Cardiac muscle cell (in vitro differentiated cells and primary cell): Measurements from ENCODE around the gene CORO7. TPM values are rescaled to one million over a fixed set of nuclear protein-coding genes. Genes with fewer than 3 reads are reported as not detected.
"Not testable (repeated sequence)": the region's sequence is repeated elsewhere in the genome, so short reads cannot be mapped to it uniquely, and the experiment has no call there.

Experiments
- DNase-seq, 2 donors: peaks; one replicate each; pipeline versions ENCODE4 v3.0.0 to v3.0.0-alpha.2; 2010 to 2017; ENCODE audit warnings: low read depth in 1 of 2, low spot score in 1 of 2
- H3K27ac ChIP-seq: fragments of 200-600 bp; sonication (generic); 2 replicates; pipeline ENCODE4 v1.5.1; 2016
- H3K27me3 ChIP-seq: fragments of 200-600 bp; sonication (generic); 2 replicates; pipeline ENCODE4 v1.6.0; 2016; ENCODE audit warnings: control low read depth
- H3K36me3 ChIP-seq: fragments of 200-600 bp; sonication (generic); 2 replicates; pipeline ENCODE4 v1.5.1; 2016; ENCODE audit warnings: control low read depth
- H3K4me1 ChIP-seq: fragments of 200-600 bp; sonication (generic); 2 replicates; pipeline ENCODE4 v1.8.1; 2017; ENCODE audit warnings: low read depth, mild to moderate bottlenecking, mixed run types
- H3K4me3 ChIP-seq: fragments of 200-600 bp; sonication (generic); 2 replicates; pipeline ENCODE4 v1.5.1; 2016; ENCODE audit warnings: mild to moderate bottlenecking
- H3K9me3 ChIP-seq: fragments of 200-600 bp; sonication (generic); 2 replicates; pipeline ENCODE4 v1.5.1; 2017; ENCODE audit warnings: low read depth, mild to moderate bottlenecking, control low read depth
- polyA plus RNA-seq: library from polyadenylated mRNA; unstranded; fragments of >200 nt; fragmentation: Nextera tagmentation; extraction: Ambion mirVana; gene quantifications from 2 replicates; pipeline ENCODE4 v1.2.1, GENCODE V29; 2016
- total RNA-seq: library from RNA; depleted of rRNA; stranded (reverse); fragments of >200 nt; gene quantifications from 2 replicates; pipeline ENCODE4 v1.2.3, GENCODE V29; 2016
- TF ChIP-seq, protein P1 (sequence below): IDR thresholded peaks from 2 replicates; pipeline ENCODE4 v1.5.1; 2012; ENCODE audit warnings: low read depth, mild to moderate bottlenecking, low read length

CORO7 gene
- total and polyA plus RNA-seq, 2 experiments from 2014 or later, result 62.1 to 66.5 TPM

DNA sequence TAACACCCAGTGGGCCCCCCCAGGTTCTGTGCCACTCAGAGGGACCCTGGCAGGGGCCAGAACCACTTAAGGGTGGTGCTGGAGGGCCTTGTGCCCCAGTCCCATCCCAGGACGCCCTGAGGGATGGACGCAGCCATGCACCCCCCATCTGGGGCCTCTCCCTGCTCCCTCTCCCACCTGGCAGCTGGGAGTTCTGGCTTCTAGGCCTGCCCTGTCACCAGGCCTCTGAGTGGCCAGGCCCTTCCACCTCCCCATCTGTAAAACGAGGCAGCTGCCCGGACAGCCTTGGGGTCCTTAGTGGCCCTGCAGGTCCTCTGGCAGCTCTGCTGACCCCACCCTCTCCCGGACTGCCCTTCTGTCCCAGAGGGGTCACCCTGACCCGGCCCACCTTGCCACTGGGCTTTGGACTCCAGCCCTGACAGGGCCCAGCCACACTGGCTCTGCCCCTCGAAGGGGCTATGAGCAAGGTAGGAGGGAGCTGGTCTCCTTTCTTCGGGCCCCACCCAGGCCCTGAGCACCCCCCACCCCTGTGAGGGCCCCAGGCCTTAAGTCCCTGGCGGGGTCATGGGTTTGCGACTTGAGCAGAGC is 77.6 kb downstream of the CORO7 start:
- Histone ChIP-seq H3K27me3 (no peaks in the 10 kb centered on the region), H3K36me3 (peaks cover 3% of the 10 kb centered on the region), H3K27ac (peak overlapping the region; percentile 89), H3K4me3 (no peak overlapping the region), H3K9me3 (no peaks in the 10 kb centered on the region), H3K4me1 (peaks cover 8% of the 10 kb centered on the region)
- TF ChIP-seq, protein P1, sequence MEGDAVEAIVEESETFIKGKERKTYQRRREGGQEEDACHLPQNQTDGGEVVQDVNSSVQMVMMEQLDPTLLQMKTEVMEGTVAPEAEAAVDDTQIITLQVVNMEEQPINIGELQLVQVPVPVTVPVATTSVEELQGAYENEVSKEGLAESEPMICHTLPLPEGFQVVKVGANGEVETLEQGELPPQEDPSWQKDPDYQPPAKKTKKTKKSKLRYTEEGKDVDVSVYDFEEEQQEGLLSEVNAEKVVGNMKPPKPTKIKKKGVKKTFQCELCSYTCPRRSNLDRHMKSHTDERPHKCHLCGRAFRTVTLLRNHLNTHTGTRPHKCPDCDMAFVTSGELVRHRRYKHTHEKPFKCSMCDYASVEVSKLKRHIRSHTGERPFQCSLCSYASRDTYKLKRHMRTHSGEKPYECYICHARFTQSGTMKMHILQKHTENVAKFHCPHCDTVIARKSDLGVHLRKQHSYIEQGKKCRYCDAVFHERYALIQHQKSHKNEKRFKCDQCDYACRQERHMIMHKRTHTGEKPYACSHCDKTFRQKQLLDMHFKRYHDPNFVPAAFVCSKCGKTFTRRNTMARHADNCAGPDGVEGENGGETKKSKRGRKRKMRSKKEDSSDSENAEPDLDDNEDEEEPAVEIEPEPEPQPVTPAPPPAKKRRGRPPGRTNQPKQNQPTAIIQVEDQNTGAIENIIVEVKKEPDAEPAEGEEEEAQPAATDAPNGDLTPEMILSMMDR, result no peak
- DNase-seq, result no peak

DNA sequence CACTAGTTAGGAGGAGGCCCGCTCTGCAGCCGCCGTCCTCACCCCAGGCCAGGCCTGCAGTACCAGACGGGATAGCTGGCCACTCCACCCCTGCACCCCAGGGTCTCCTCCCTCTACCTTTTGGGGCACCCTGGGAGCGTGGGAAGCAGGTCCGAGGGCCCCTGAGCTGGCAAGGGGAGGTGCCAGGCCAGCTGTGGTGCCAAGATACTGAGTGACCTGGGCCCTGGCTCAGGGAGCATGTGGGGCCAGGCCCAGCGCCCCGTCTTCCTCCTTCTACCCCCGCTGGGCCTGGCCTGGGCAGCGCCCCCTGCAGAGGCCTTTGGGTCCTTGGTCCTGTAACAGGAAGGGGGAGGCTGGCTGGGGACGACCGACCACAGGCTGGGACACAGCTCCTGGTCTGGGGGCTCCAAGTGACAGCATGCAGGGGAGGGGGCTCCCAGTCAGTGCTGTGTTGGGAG is 78.2 kb downstream of the CORO7 start:
- DNase-seq, result no peak
- H3K9me3 ChIP-seq, result no peaks in the 10 kb centered on the region
- no peaks in the 10 kb centered on the region for H3K27me3 ChIP-seq
- H3K4me1 ChIP-seq, result peaks cover 8% of the 10 kb centered on the region
- peaks cover 3% of the 10 kb centered on the region for H3K36me3 ChIP-seq
- TF ChIP-seq, protein P1, result peak; percentile 4
- H3K27ac ChIP-seq, result peak overlapping the region; percentile 89
- H3K4me3 ChIP-seq, result no peak overlapping the region

DNA sequence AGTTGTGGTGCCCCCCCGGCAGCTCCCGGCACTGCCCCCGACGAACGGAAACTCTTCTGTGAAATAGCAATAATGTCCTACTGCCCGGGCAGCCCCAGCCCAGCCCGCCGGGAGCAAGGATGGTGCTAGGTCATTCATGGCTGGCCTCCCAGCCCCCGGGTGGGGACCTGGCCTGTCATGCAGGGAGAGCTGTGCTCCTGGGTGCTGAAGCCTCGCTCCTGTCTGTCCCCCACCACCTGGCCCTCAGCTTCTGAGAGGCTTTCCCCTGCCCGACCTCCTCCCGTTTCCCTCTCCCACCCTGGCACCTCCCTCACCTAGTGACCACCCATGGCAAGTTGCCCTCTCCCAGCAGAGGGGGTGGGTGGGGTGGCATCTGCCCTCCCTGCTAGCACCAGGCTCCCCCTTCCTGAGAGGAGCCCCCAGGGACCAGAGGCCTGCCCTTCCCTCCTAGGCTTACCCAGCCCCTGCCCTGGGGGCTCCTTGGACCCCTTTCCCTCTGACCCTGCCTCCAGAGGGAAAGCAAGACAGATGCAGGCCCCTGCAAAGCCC is 78.8 kb downstream of the CORO7 start:
- H3K9me3 ChIP-seq, result no peaks in the 10 kb centered on the region
- no peak overlapping the region for H3K4me3 ChIP-seq
- H3K27ac ChIP-seq, result peak overlapping the region; percentile 89
- TF ChIP-seq, protein P1, result no peak
- peaks cover 8% of the 10 kb centered on the region for H3K4me1 ChIP-seq
- DNase-seq, result no peak
- no peaks in the 10 kb centered on the region for H3K27me3 ChIP-seq
- peaks cover 3% of the 10 kb centered on the region for H3K36me3 ChIP-seq

DNA sequence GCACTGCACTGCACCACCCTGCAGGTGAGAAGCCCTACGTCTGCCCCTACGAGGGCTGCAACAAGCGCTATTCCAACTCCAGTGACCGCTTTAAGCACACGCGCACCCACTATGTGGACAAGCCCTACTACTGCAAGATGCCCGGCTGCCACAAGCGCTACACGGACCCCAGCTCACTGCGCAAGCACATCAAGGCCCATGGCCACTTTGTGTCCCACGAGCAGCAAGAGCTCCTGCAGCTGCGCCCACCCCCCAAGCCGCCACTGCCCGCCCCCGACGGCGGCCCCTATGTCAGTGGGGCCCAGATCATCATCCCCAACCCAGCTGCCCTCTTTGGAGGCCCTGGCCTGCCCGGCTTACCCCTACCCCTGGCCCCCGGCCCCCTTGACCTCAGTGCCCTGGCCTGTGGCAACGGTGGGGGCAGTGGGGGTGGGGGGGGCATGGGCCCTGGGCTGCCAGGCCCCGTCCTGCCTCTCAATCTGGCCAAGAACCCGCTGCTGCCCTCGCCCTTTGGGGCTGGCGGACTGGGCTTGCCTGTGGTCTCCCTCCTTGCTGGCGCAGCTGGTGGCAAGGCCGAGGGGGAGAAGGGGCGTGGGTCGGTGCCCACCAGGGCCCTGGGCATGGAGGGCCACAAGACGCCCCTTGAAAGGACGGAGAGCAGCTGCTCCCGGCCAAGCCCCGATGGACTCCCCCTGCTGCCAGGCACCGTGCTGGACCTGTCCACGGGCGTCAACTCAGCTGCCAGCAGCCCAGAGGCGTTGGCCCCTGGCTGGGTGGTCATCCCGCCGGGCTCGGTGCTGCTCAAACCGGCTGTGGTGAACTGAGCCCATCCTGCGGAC is 79.5 kb downstream of the CORO7 start:
- no peaks in the 10 kb centered on the region for H3K27me3 ChIP-seq
- H3K9me3 ChIP-seq, result no peaks in the 10 kb centered on the region
- no peak overlapping the region for H3K4me3 ChIP-seq
- no peak for DNase-seq
- peaks cover 8% of the 10 kb centered on the region for H3K4me1 ChIP-seq
- peaks cover 3% of the 10 kb centered on the region for H3K36me3 ChIP-seq
- no peak overlapping the region for H3K27ac ChIP-seq
- TF ChIP-seq, protein P1, result no peak

DNA sequence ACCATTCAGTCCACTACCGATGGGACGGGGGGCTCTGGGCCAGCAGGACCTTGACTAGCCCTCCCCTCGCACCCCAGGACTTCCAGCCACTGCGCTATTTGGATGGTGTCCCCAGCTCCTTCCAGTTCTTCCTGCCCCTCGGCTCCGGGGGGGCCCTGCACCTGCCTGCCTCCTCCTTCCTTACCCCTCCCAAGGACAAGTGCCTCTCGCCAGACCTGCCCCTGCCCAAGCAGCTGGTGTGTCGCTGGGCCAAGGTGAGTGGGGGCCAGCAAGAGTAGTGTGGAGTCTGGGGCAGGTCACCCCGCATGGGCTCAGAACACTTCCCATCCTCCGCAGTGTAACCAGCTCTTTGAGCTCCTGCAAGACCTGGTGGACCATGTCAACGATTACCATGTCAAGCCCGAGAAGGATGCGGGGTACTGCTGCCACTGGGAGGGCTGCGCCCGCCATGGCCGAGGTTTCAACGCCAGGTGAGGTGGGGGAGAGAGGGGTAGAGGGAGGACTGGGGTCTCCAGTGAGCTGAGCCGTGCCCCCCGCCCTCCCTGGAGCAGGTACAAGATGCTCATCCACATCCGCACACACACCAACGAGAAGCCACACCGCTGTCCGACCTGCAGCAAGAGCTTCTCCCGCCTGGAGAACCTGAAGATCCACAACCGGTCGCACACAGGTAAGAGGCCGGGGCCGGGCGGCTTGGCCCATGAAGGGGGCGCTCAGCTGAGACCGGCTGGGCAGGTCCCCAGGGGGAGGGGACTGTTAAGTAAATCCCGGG is 81.5 kb downstream of the CORO7 start:
- no peak for DNase-seq
- Histone ChIP-seq H3K4me3 (no peak overlapping the region), H3K27me3 (no peaks in the 10 kb centered on the region), H3K4me1 (peaks cover 8% of the 10 kb centered on the region), H3K9me3 (no peaks in the 10 kb centered on the region), H3K27ac (no peak overlapping the region), H3K36me3 (peaks cover 3% of the 10 kb centered on the region)
- TF ChIP-seq, protein P1, result no peak

DNA sequence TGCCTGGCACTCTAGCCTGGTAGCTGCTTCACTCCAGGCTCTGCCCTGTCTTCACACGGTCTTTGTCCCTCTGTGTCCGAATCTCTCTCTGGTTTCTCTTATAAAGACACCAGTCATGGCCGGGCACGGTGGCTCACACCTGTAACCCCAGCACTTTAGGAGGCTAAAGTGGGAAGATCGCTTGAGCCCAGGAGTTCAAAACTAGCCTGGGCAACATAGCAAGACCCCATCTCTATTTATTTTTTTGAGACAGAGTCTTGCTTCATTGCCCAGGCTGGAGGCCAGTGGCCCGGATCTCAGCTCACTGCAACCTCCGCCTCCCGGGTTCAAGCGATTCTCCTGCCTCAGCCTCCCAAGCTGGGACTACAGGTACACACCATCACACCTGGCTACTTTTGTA is 82.7 kb downstream of the CORO7 start:
- H3K4me1 ChIP-seq, H3K4me3 ChIP-seq, H3K27me3 ChIP-seq, H3K36me3 ChIP-seq, H3K9me3 ChIP-seq, H3K27ac ChIP-seq, DNase-seq: not testable (repeated sequence)
